OCI-LY3 (cell line): Measurements from ENCODE around the gene KDM8.

Source experiments
- H2AFZ ChIP-seq: fragments of 200-600, 300-600 bp; shearing (Covaris generic); 2 replicates; pipeline ENCODE4 v1.6.0; 2014; ENCODE audit warnings: antibody characterized with exemption, low read depth, low read length
- H3K27ac ChIP-seq: fragments of 200-600, 300-600 bp; sonication (generic); 2 replicates; pipeline ENCODE4 v1.5.1; 2014; ENCODE audit warnings: mild to moderate bottlenecking, low read length, moderate library complexity, mixed read lengths
- H3K27me3 ChIP-seq: fragments of 200-600, 300-600 bp; sonication (generic); 2 replicates; pipeline ENCODE4 v1.6.1; 2014; ENCODE audit warnings: low read depth, low read length, mixed read lengths
- H3K36me3 ChIP-seq: fragments of 200-600, 300-600 bp; sonication (generic); replicated peaks from 2 replicates; pipeline ENCODE3; 2014; ENCODE audit warnings: low read depth, low read length, mixed read lengths
- H3K4me1 ChIP-seq: fragments of 300-600, 200-600 bp; sonication (generic); 2 replicates; pipeline ENCODE4 v1.6.1; 2014; ENCODE audit warnings: low read length, mixed read lengths
- H3K4me2 ChIP-seq: fragments of 200-600, 300-600 bp; sonication (generic); 2 replicates; pipeline ENCODE4 v1.6.1; 2014; ENCODE audit warnings: low read length, mixed read lengths
- H3K4me3 ChIP-seq: fragments of 300-600, 200-600 bp; sonication (generic); 2 replicates; pipeline ENCODE4 v1.5.1; 2014; ENCODE audit warnings: antibody characterized with exemption, mild to moderate bottlenecking, low read length, moderate library complexity
- H3K79me2 ChIP-seq: fragments of 300-600, 200-600 bp; shearing (Covaris generic); 2 replicates; pipeline ENCODE4 v1.6.1; 2014; ENCODE audit warnings: mild to moderate bottlenecking, low read length, mixed read lengths
- H3K9ac ChIP-seq: fragments of 300-600, 200-600 bp; shearing (Covaris generic); 2 replicates; pipeline ENCODE4 v1.6.0; 2014; ENCODE audit warnings: mild to moderate bottlenecking, low read length, moderate library complexity
- H3K9me3 ChIP-seq: fragments of 200-600, 300-600 bp; shearing (Covaris generic); 2 replicates; pipeline ENCODE4 v1.6.1; 2014; ENCODE audit warnings: low read length, mixed read lengths; ENCODE audit not compliant: insufficient read depth
- H4K20me1 ChIP-seq: fragments of 200-600, 300-600 bp; sonication (generic); 2 replicates; pipeline ENCODE4 v1.6.1; 2016; ENCODE audit warnings: low read length, mixed read lengths; ENCODE audit not compliant: insufficient read depth
- CTCF ChIP-seq: fragments of 200-600, 300-600 bp; sonication (generic); IDR thresholded peaks from 2 replicates; pipeline ENCODE4 v1.5.1; 2014; ENCODE audit warnings: antibody characterized with exemption, low read length, low read depth
- EZH2phosphoT487 ChIP-seq: fragments of 200-600 bp; shearing (Covaris generic); IDR thresholded peaks from 2 replicates; pipeline ENCODE4 v1.6.1; 2018; ENCODE audit warnings: antibody characterized with exemption, mixed run types, low read depth

The KDM8 gene

DNA sequence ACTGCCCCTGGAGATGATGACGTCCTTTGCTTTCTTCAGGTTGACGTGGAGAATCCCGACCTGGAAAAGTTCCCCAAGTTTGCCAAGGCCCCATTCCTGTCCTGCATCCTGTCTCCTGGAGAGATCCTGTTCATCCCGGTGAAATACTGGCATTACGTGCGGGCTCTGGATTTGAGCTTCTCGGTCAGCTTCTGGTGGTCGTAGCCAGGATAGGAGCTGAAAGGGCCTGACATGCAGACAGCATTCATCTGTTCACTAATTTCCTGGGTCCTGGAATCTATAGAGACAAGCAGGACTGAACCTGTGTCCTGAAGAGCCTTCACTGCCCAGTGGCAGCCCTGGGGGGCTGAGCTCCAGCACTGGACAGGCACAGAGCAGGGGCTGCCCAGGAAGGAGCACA is 17.2 kb downstream of the KDM8 start:
- no peak overlapping the region for H2AFZ ChIP-seq
- H3K4me1 ChIP-seq, result no peaks in the 10 kb centered on the region
- TF ChIP-seq EZH2phosphoT487, result no peak
- TF ChIP-seq CTCF, result no peak
- no peak overlapping the region for H3K4me3 ChIP-seq
- no peak overlapping the region for H3K9ac ChIP-seq
- no peaks in the 10 kb centered on the region for H3K36me3 ChIP-seq
- no peaks in the 10 kb centered on the region for H3K27me3 ChIP-seq
- H3K79me2 ChIP-seq, result no peaks in the 10 kb centered on the region
- no peak overlapping the region for H3K27ac ChIP-seq
- no peak overlapping the region for H3K4me2 ChIP-seq
- H3K9me3 ChIP-seq, result no peaks in the 10 kb centered on the region
- H4K20me1 ChIP-seq, result no peaks in the 10 kb centered on the region

- Histone ChIP-seq H4K20me1 (no peaks in the 10 kb centered on the region), H3K27ac (no peak overlapping the region), H3K9ac (no peak overlapping the region), H3K4me1 (no peaks in the 10 kb centered on the region), H3K4me2 (no peak overlapping the region), H2AFZ (no peak overlapping the region), H3K9me3 (no peaks in the 10 kb centered on the region), H3K79me2 (no peaks in the 10 kb centered on the region), H3K4me3 (no peak overlapping the region), H3K27me3 (no peaks in the 10 kb centered on the region), H3K36me3 (no peaks in the 10 kb centered on the region)
- TF ChIP-seq CTCF (no peak), EZH2phosphoT487 (no peak)
Measured at GRCh38 chr16:27220991-27221390, 17.7 kb downstream of the KDM8 start.

GRCh38 chr16:27221576-27222248 is 18.4 kb downstream of the KDM8 start:
- Histone ChIP-seq H3K4me3 (no peak overlapping the region), H4K20me1 (no peaks in the 10 kb centered on the region), H3K9ac (no peak overlapping the region), H2AFZ (no peak overlapping the region), H3K9me3 (no peaks in the 10 kb centered on the region), H3K4me2 (no peak overlapping the region), H3K27me3 (no peaks in the 10 kb centered on the region), H3K27ac (no peak overlapping the region), H3K36me3 (no peaks in the 10 kb centered on the region), H3K79me2 (no peaks in the 10 kb centered on the region), H3K4me1 (no peaks in the 10 kb centered on the region)
- TF ChIP-seq EZH2phosphoT487, result no peak
- no peak for TF ChIP-seq CTCF

- TF ChIP-seq CTCF, result no peak
- TF ChIP-seq EZH2phosphoT487, result no peak
- Histone ChIP-seq H3K36me3 (no peaks in the 10 kb centered on the region), H3K4me2 (no peak overlapping the region), H3K79me2 (no peaks in the 10 kb centered on the region), H3K9me3 (no peaks in the 10 kb centered on the region), H3K4me3 (no peak overlapping the region), H3K4me1 (no peaks in the 10 kb centered on the region), H2AFZ (no peak overlapping the region), H4K20me1 (no peaks in the 10 kb centered on the region), H3K27me3 (no peaks in the 10 kb centered on the region), H3K9ac (no peak overlapping the region), H3K27ac (no peak overlapping the region)
Measured at GRCh38 chr16:27222249-27223225, 19.2 kb downstream of the KDM8 start.
